NCI-H82 treated with DMSO at 0.1 percent for 48 hours (cell line): ENCODE results near the gene SHISAL2B.
"Not testable (repeated sequence)": the region's sequence is repeated elsewhere in the genome, so short reads cannot be mapped to it uniquely, and the experiment has no call there.

Experiments used
- DNase-seq: peaks from one replicate; lab custom pipeline; 2025; ENCODE audit not compliant: unreplicated experiment; lab: John Stamatoyannopoulos, UW

The SHISAL2B gene

GRCh38 chr5:64690417-64691151 is at the start of gene SHISAL2B:
TSS of gene SHISAL2B (plus strand) at chr5:64690503. CDS start at chr5:64690624, 121 bp downstream.
- no peak for DNase-seq

- no peak for DNase-seq
Observed at GRCh38 chr5:64644831-64645230, 45.5 kb upstream of the SHISAL2B start.

GRCh38 chr5:64646169-64646568 is 44.1 kb upstream of the SHISAL2B start:
- no peak for DNase-seq

GRCh38 chr5:64649512-64649911 is 40.8 kb upstream of the SHISAL2B start:
- DNase-seq = no peak

- no peak for DNase-seq
Observed at GRCh38 chr5:64653766-64654560, 36.3 kb upstream of the SHISAL2B start.

- DNase-seq = no peak
Observed at GRCh38 chr5:64654561-64654938, 35.8 kb upstream of the SHISAL2B start.

- DNase-seq = no peak
Observed at GRCh38 chr5:64655596-64655995, 34.7 kb upstream of the SHISAL2B start.

- no peak for DNase-seq
Observed at GRCh38 chr5:64659289-64659688, 31.0 kb upstream of the SHISAL2B start.

- not testable (repeated sequence) for DNase-seq
Observed at GRCh38 chr5:64663181-64663580, 27.1 kb upstream of the SHISAL2B start.

- no peak for DNase-seq
Observed at GRCh38 chr5:64665243-64665642, 25.1 kb upstream of the SHISAL2B start.

GRCh38 chr5:64666078-64666477 is 24.2 kb upstream of the SHISAL2B start:
- DNase-seq = no peak

- no peak for DNase-seq
Observed at GRCh38 chr5:64667068-64667467, 23.2 kb upstream of the SHISAL2B start.

GRCh38 chr5:64670277-64670676 is 20.0 kb upstream of the SHISAL2B start:
- no peak for DNase-seq

GRCh38 chr5:64671678-64672077 is 18.6 kb upstream of the SHISAL2B start:
- no peak for DNase-seq

- no peak for DNase-seq
Observed at GRCh38 chr5:64678374-64678773, 11.9 kb upstream of the SHISAL2B start.

GRCh38 chr5:64680289-64680688 is 10.0 kb upstream of the SHISAL2B start:
- DNase-seq = no peak

- DNase-seq = no peak
Observed at GRCh38 chr5:64682608-64683007, 7.7 kb upstream of the SHISAL2B start.

GRCh38 chr5:64685866-64686265 is 4.4 kb upstream of the SHISAL2B start:
- no peak for DNase-seq

- no peak for DNase-seq
Observed at GRCh38 chr5:64688391-64688790, 1.9 kb upstream of the SHISAL2B start.

GRCh38 chr5:64688965-64689364 is 1.3 kb upstream of the SHISAL2B start:
- no peak for DNase-seq

- no peak for DNase-seq
Observed at GRCh38 chr5:64690104-64690416, 243 bp upstream of the SHISAL2B start.

- no peak for DNase-seq
Observed at GRCh38 chr5:64691291-64691690, 988 bp downstream of the SHISAL2B start.

- no peak for DNase-seq
Observed at GRCh38 chr5:64693636-64694035, 3.3 kb downstream of the SHISAL2B start.
